CD14-positive monocyte (primary cell): ENCODE data around the gene PDGFA. TPM values are rescaled to one million over a fixed set of nuclear protein-coding genes. Genes with fewer than 3 reads are reported as not detected.

Experiments used
- DNase-seq, 3 donors: peaks; one replicate each; pipeline ENCODE4 v3.0.0-alpha.2; 2011 to 2022
- H2AFZ ChIP-seq: 2 replicates; pipeline ENCODE4 v1.6.0; 2012; ENCODE audit warnings: mild to moderate bottlenecking, low read depth, low read length, inconsistent platforms; ENCODE audit not compliant: insufficient read depth, poor library complexity, severe bottlenecking
- H3K27ac ChIP-seq, 2 donors: 1 replicate in 1 of 2; 2 replicates in 1 of 2; pipeline ENCODE4 v1.5.1; 2012 to 2013; ENCODE audit warnings: low read length in 2 of 2, control low read depth in 1 of 2, inconsistent platforms in 1 of 2, low read depth in 1 of 2, mild to moderate bottlenecking in 1 of 2
- H3K27me3 ChIP-seq, 2 donors: one replicate each; pipeline versions ENCODE4 v1.6.0 to v1.6.1; 2011 to 2013; ENCODE audit warnings: low read length in 2 of 2; ENCODE audit not compliant: control insufficient read depth in 2 of 2, insufficient read depth in 2 of 2
- H3K36me3 ChIP-seq, 2 donors: replicated peaks in 1 of 2; 1 replicate in 1 of 2; 2 replicates in 1 of 2; pipeline versions ENCODE4 v1.5.1 to v1.6.1; 2012 to 2013; ENCODE audit warnings: low read length in 2 of 2, control low read depth in 1 of 2, inconsistent platforms in 1 of 2, mild to moderate bottlenecking in 1 of 2; ENCODE audit not compliant: insufficient read depth in 2 of 2, control insufficient read depth in 1 of 2
- H3K4me1 ChIP-seq, 2 donors: 1 replicate in 1 of 2; 2 replicates in 1 of 2; pipeline versions ENCODE4 v1.5.1 to v1.6.1; 2012 to 2013; ENCODE audit warnings: low read length in 2 of 2, control low read depth in 1 of 2, inconsistent platforms in 1 of 2, mild to moderate bottlenecking in 1 of 2, moderate library complexity in 1 of 2; ENCODE audit not compliant: insufficient read depth in 2 of 2, control insufficient read depth in 1 of 2
- H3K4me2 ChIP-seq: replicated peaks from 2 replicates; pipeline ENCODE3; 2012; ENCODE audit warnings: low read length, moderate library complexity, mild to moderate bottlenecking; ENCODE audit not compliant: poor library complexity, severe bottlenecking; ENCODE audit errors: extremely low read depth
- H3K4me3 ChIP-seq, 3 experiments: fragments of 200-600 bp in 1 of 3; sonication (generic) in 1 of 3; replicated peaks in 1 of 3; 1 replicate in 2 of 3; 2 replicates in 1 of 3; pipeline ENCODE4 v1.5.1; 2011 to 2013; ENCODE audit warnings: low read length in 3 of 3, mild to moderate bottlenecking in 3 of 3, control low read depth in 2 of 3, low read depth in 2 of 3, inconsistent platforms in 1 of 3, moderate library complexity in 1 of 3
- H3K79me2 ChIP-seq: 2 replicates; pipeline ENCODE4 v1.6.0; 2012; ENCODE audit warnings: mild to moderate bottlenecking, control low read depth, inconsistent platforms, low read length, moderate library complexity; ENCODE audit not compliant: insufficient read depth
- H3K9ac ChIP-seq: 2 replicates; pipeline ENCODE4 v1.6.0; 2017; ENCODE audit warnings: low read length, mild to moderate bottlenecking; ENCODE audit not compliant: insufficient read depth, poor library complexity, severe bottlenecking
- H3K9me3 ChIP-seq, 2 donors: replicated peaks in 1 of 2; 1 replicate in 1 of 2; 2 replicates in 1 of 2; pipeline versions ENCODE4 v1.5.1 to v1.6.1; 2012 to 2013; ENCODE audit warnings: low read length in 2 of 2, control low read depth in 1 of 2; ENCODE audit not compliant: control insufficient read depth in 1 of 2, insufficient read depth in 1 of 2
- H4K20me1 ChIP-seq: 2 replicates; pipeline ENCODE4 v1.6.0; 2012; ENCODE audit warnings: mild to moderate bottlenecking, low read length, control low read depth, moderate library complexity; ENCODE audit not compliant: insufficient read depth
- H3K27ac Mint-ChIP-seq, 7 donors: one replicate each; pipeline ENCODE4 v1.8.0; 2020; ENCODE audit warnings: mild to moderate bottlenecking in 7 of 7, mixed read lengths in 7 of 7, moderate library complexity in 6 of 7, inconsistent platforms in 2 of 7
- H3K27me3 Mint-ChIP-seq, 3 donors: one replicate each; pipeline ENCODE4 v1.8.0; 2021 to 2022; ENCODE audit warnings: low read depth in 3 of 3, mild to moderate bottlenecking in 3 of 3, mixed read lengths in 3 of 3, moderate library complexity in 3 of 3, inconsistent platforms in 1 of 3
- H3K36me3 Mint-ChIP-seq, 2 donors: one replicate each; pipeline ENCODE4 v1.8.0; 2020; ENCODE audit warnings: mixed read lengths in 2 of 2, inconsistent platforms in 1 of 2, mild to moderate bottlenecking in 1 of 2
- H3K4me1 Mint-ChIP-seq: one replicate; pipeline ENCODE4 v1.8.0; 2020; ENCODE audit warnings: mild to moderate bottlenecking, mixed read lengths
- H3K4me3 Mint-ChIP-seq, 2 donors: one replicate each; pipeline ENCODE4 v1.8.0; 2020; ENCODE audit warnings: mild to moderate bottlenecking in 2 of 2, mixed read lengths in 2 of 2, moderate library complexity in 1 of 2
- H3K9me3 Mint-ChIP-seq, 7 donors: one replicate each; pipeline ENCODE4 v1.8.0; 2020 to 2022; ENCODE audit warnings: mixed read lengths in 7 of 7, mild to moderate bottlenecking in 6 of 7, moderate library complexity in 6 of 7, inconsistent platforms in 2 of 7
- CTCF ChIP-seq: fragments of 200-600 bp; IDR thresholded peaks from one replicate; pipeline ENCODE4 v1.8.0; 2022; ENCODE audit warnings: antibody characterized with exemption, mild to moderate bottlenecking
- WGBS: methylation state at CpG from one replicate; pipeline ENCODE4 v1.1.5; 2013; ENCODE audit warnings: missing lambda C conversion rate; ENCODE audit not compliant: insufficient coverage; 5-methylcytosine and 5-hydroxymethylcytosine counted together
- intact Hi-C, 2 donors: fragments of 100-400 bp; cut with micrococcal nuclease; formaldehyde crosslinking; loops; one replicate each; pipeline versions ENCODE4 v1.15.0 to v1.15.1; 2023
- polyA plus RNA-seq, 3 donors: library from polyadenylated mRNA; depleted of rRNA in 1 of 3; unstranded in 2 of 3; stranded (reverse) in 1 of 3; fragments of 300-500 nt in 2 of 3; fragments of >200 nt in 1 of 3; fragmentation: Illumina TruSeq in 2 of 3; gene quantifications; 1 replicate in 2 of 3; 2 replicates in 1 of 3; pipeline ENCODE4 v1.2.3, GENCODE V29; 2012 to 2021

Gene PDGFA
- polyA plus RNA-seq, 3 donors: 0.29 TPM; not detected in 2

- Histone ChIP-seq H3K4me2 (no peak overlapping the region), H3K79me2 (no peaks in the 10 kb centered on the region), H3K4me3 (no peak overlapping the region), H3K9me3 (peaks cover 12 to 20% of the 10 kb centered on the region in 2 donors), H3K27ac (no peak overlapping the region), H3K27me3 (no peaks in the 10 kb centered on the region), H3K4me1 (peaks cover under 1% of the 10 kb centered on the region in 2 donors), H2AFZ (no peak overlapping the region), H3K9ac (no peak overlapping the region), H3K36me3 (no peaks in the 10 kb centered on the region), H4K20me1 (no peaks in the 10 kb centered on the region)
- TF ChIP-seq CTCF: no peak
- Mint-ChIP-seq H3K36me3 (peaks cover 6 to 10% of the 10 kb centered on the region in 2 donors), H3K4me3 (no peak overlapping the region), H3K27me3 (peaks cover 2 to 20% (median 8%) of the 10 kb centered on the region in 3 donors), H3K9me3 (peaks cover 14 to 26% (median 16%) of the 10 kb centered on the region in 7 donors), H3K4me1 (peaks cover 6% of the 10 kb centered on the region), H3K27ac (no peak overlapping the region)
- no peak for DNase-seq
- whole genome bisulfite sequencing: 98% methylated on average over 34 of the region's 36 CpGs
- intact Hi-C loops: no loop called here
These were observed 56.3 kb downstream of the PDGFA start for GRCh38 chr7:463362-463781.

- TF ChIP-seq CTCF: no peak
These were observed 57.2 kb downstream of the PDGFA start for GRCh38 chr7:462173-463103.

More at GRCh38 chr7:462173-463103, 57.2 kb downstream of the PDGFA start:
- no peaks in the 10 kb centered on the region for H3K27me3 ChIP-seq
- Mint-ChIP-seq H3K4me3 (no peak overlapping the region), H3K4me1 (no peaks in the 10 kb centered on the region), H3K36me3 (peaks cover 0 to under 1% of the 10 kb centered on the region in 2 donors), H3K9me3 (peaks cover 5 to 16% (median 7%) of the 10 kb centered on the region in 7 donors), H3K27ac (no peak overlapping the region), H3K27me3 (peaks cover 2 to 11% (median 3%) of the 10 kb centered on the region in 3 donors)
- no peak overlapping the region for H2AFZ ChIP-seq
- no peak overlapping the region for H3K4me3 ChIP-seq
- H3K4me2 ChIP-seq: no peak overlapping the region
- intact Hi-C loops: no loop called here
- no peaks in the 10 kb centered on the region for H3K79me2 ChIP-seq
- no peak overlapping the region for H3K9ac ChIP-seq
- peaks cover 3 to 11% of the 10 kb centered on the region in 2 donors for H3K9me3 ChIP-seq
- H3K4me1 ChIP-seq: no peaks in the 10 kb centered on the region
- WGBS: 94% methylated on average over 38 of the region's 49 CpGs
- no peak for DNase-seq
- H4K20me1 ChIP-seq: no peaks in the 10 kb centered on the region
- no peak overlapping the region for H3K27ac ChIP-seq
- no peaks in the 10 kb centered on the region for H3K36me3 ChIP-seq
